ENCODE results near the gene MAP3K12. TPM values are rescaled to one million over a fixed set of nuclear protein-coding genes. Genes with fewer than 3 reads are reported as not detected.

Gene MAP3K12
- total and polyA plus RNA-seq, 2 of the 13 experiments (the other 11 are each of a cell fraction or from before 2014, with no cell fraction given): 0.20 to 1.1 TPM

DNA sequence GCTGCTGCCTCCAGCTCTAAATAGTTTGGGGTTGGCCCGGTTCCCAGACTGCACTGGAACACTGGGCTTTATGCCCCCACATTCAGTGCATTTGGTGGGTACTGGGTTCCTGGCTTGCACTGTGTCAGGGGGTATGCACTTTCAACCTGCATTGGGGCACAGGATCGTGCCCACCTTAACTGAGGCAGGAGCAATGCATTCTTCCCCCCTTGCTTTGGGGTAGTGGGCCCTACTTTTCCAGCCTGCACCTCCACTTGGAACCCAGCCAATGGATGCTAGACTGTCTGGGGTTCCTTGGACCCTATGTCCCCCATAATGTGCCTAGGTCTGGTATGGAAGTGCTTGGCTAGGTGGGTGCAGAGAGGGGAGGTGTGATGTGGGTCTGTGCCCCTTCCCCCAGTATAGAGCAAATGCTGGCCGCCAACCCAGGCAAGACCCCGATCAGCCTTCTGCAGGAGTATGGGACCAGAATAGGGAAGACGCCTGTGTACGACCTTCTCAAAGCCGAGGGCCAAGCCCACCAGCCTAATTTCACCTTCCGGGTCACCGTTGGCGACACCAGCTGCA lies 2.4 kb upstream of the MAP3K12 start (continued):
- TF ChIP-seq ZNF609 (CRISPR knock-in tag; IDR thresholded peaks at IDR 0.05; ENCODE audit: borderline replicate concordance) (no peak), ZBTB20 (CRISPR knock-in tag; IDR thresholded peaks at IDR 0.05; ENCODE audit: borderline replicate concordance, low read depth) (no peak), PBX2 (CRISPR knock-in tag; IDR thresholded peaks at IDR 0.05) (no peak), KDM6A (CRISPR knock-in tag; IDR thresholded peaks at IDR 0.05; ENCODE audit: low read depth) (no peak), KLF11 (CRISPR knock-in tag; IDR thresholded peaks at IDR 0.05) (no peak), RARG (CRISPR knock-in tag; IDR thresholded peaks at IDR 0.05; ENCODE audit: low read depth) (no peak), FOXC1 (CRISPR knock-in tag; IDR thresholded peaks at IDR 0.05; ENCODE audit: borderline replicate concordance) (peak; percentile 11; the same call in 1 of the 2 replicates), HMGXB4 (CRISPR knock-in tag; IDR thresholded peaks at IDR 0.05; ENCODE audit: borderline replicate concordance in 1 of 2, low read depth in 1 of 2) (no peak; a peak in 1 of 4 replicates), SMARCC2 (IDR thresholded peaks at IDR 0.05) (no peak), PHF20 (CRISPR knock-in tag; IDR thresholded peaks at IDR 0.05) (no peak), ZNF468 (CRISPR knock-in tag; IDR thresholded peaks at IDR 0.05) (0 out of 2 replicates have a peak, but pooled peaks have one; percentile 61), STAT6 (CRISPR knock-in tag; IDR thresholded peaks at IDR 0.05; ENCODE audit: borderline replicate concordance) (no peak; the same call in 1 of the 2 replicates), XBP1 (CRISPR knock-in tag; IDR thresholded peaks at IDR 0.05) (no peak), ZBTB42 (CRISPR knock-in tag; IDR thresholded peaks at IDR 0.05) (0 out of 2 replicates have a peak, but pooled peaks have one; percentile 1), NFATC3 (CRISPR knock-in tag; IDR thresholded peaks at IDR 0.05) (no peak)
- TF ChIP-seq, protein P1, sequence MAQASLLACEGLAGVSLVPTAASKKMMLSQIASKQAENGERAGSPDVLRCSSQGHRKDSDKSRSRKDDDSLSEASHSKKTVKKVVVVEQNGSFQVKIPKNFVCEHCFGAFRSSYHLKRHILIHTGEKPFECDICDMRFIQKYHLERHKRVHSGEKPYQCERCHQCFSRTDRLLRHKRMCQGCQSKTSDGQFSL (CRISPR knock-in tag; IDR thresholded peaks at IDR 0.05): no peak
- TF ChIP-seq, protein P2, sequence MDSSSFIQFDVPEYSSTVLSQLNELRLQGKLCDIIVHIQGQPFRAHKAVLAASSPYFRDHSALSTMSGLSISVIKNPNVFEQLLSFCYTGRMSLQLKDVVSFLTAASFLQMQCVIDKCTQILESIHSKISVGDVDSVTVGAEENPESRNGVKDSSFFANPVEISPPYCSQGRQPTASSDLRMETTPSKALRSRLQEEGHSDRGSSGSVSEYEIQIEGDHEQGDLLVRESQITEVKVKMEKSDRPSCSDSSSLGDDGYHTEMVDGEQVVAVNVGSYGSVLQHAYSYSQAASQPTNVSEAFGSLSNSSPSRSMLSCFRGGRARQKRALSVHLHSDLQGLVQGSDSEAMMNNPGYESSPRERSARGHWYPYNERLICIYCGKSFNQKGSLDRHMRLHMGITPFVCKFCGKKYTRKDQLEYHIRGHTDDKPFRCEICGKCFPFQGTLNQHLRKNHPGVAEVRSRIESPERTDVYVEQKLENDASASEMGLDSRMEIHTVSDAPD (CRISPR knock-in tag; IDR thresholded peaks at IDR 0.05): 0 out of 2 replicates have a peak, but pooled peaks have one; percentile 45

All from HepG2 (cell line).